ENCODE data around the gene UTP20.
"Not testable (repeated sequence)": the region's sequence is repeated elsewhere in the genome, so short reads cannot be mapped to it uniquely, and the experiment has no call there.

The UTP20 gene

GRCh38 chr12:101327051-101327450 lies 47.1 kb downstream of the UTP20 start:
- DNase-seq (ENCODE audit: low spot score) = no peak

GRCh38 chr12:101327546-101327945 lies 47.6 kb downstream of the UTP20 start:
- no peak for DNase-seq (ENCODE audit: low spot score)

GRCh38 chr12:101328917-101329316 lies 49.0 kb downstream of the UTP20 start:
- no peak for DNase-seq (ENCODE audit: low spot score)

DNA sequence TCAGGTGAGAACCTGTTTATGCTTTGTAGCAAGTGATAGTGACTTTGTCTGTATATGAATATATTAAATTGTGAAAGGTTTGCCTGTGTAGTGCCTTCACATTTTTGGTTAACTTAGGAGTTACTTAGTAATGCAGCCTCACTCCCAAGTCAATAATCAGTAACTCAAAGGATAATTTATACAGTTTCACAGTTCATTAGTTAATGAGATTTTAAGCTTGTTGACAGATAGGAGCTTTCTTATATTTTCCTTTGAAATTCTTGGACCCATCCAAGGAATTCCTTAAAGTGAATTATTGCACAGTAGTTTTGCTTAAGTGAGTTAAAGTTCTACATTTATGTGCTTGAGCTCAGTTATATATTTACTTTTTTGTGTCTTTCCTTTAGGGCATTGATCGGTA lies 50.7 kb downstream of the UTP20 start:
- no peak for DNase-seq (ENCODE audit: low spot score)

DNA sequence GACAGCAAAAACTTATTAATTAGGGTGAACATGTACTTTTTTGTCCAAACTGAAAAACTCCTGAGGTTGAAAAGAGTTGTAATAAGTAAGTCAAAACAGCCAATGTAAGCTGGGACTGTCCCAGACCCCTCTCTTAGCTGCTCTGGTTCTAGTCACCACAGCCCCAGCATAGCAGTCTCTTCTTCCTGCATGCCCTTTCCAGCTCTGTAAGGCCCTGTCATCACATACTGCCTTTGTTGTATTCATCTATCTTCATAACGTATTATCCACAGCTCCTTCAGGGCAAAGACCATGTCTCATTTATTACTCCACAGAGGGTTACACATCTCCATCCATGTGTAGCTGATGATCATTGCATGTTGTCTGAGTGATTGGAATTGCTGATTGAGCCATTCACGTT lies 56.5 kb downstream of the UTP20 start:
- DNase-seq (ENCODE audit: low spot score) = no peak

DNA sequence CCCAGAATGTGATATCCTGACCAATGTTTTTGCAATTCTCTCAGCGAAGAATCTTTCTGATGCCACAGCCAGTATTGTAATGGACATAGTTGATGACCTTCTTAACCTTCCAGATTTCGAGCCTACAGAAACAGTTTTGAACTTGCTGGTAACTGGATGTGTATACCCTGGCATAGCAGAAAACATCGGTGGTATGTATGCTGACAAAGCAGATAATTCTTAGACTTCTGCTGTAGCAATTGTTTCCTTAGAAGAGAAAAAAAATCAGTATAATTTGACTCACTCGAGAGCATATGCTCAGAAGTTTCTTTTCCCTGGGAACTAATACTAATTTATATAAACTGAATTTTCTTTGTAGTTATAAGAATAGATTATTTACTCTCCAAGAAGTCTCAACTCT lies 58.2 kb downstream of the UTP20 start:
- DNase-seq (ENCODE audit: low spot score) = no peak

DNA sequence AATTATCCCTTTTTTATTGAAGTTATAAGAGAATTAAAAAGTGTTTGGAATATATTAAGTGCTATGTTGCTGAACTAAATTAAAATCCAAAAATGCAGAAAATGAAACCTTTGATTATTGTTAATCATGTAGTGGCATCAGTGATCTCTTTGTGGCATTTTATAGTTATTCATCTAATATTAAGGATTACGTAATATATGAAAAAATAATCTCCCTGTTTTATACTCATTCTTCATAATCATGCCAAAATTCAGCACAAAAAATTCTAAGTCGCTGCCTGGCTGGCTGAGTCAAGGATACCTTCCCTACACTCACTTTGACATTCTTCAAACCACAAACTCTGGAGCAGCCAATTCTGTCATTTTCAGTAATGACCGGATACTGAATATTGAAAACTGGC lies 64.0 kb downstream of the UTP20 start:
- no peak for DNase-seq (ENCODE audit: low spot score)

DNA sequence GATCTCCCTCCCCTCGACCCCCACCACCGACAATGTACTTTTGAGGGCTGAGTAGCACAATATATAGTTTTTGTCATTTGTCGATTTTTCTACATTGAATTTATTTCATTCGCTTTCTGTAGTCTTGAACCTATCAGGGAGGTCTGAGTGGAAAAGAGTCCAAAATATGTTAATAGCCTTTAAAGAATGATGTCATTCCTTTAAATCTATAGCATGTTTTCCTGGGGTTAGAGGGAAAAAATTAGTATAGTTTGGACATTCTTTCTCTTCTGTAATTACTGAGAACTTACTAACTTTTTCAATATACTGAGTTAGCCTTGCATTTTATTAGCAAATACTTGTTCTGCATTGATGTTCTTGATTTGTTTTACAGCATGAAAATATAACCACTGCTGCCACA lies 71.8 kb downstream of the UTP20 start:
- DNase-seq (ENCODE audit: low spot score) = no peak

GRCh38 chr12:101356794-101357193 lies 76.9 kb downstream of the UTP20 start:
- no peak for DNase-seq (ENCODE audit: low spot score)

DNA sequence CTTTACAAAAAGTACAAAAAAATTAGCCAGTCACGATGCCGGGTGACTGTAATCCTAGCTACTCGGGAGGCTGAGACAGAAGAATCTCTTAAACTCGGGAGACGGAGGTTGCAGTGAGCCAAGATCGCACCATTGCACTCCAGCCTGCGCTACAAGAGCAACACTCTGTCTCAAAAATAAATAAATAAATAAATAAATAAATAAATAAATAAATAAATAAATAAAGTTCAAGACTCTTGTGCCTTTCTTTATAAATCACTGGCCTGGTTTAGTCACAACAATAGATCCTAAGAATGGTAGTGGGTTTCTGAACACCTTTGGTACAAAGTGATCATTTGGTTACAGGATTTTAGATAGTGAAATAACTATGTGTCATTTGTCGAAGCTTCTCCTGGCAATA lies 81.5 kb downstream of the UTP20 start:
- DNase-seq (ENCODE audit: low spot score) = no peak

GRCh38 chr12:101368016-101368415 lies 88.1 kb downstream of the UTP20 start:
- DNase-seq (ENCODE audit: low spot score) = no peak

DNA sequence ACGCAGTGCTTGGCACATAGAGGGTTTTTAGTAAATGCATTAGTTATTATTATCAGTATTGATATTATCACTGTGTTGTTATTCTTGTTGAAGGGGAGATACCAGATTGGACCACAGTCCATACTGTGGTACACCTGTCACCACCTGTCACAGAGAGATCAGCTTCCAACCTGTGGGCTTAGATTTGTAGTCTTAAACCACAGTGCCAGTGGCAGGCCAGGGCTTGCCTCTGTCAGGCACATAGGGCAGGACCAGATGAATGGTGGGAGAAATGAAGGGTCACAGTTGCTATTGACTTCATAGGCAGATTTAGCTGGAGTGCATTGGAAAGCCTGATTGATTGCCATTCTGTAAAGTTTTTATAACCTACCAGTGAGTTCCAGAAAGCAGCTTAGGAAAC lies 92.5 kb downstream of the UTP20 start:
- no peak for DNase-seq (ENCODE audit: low spot score)

DNA sequence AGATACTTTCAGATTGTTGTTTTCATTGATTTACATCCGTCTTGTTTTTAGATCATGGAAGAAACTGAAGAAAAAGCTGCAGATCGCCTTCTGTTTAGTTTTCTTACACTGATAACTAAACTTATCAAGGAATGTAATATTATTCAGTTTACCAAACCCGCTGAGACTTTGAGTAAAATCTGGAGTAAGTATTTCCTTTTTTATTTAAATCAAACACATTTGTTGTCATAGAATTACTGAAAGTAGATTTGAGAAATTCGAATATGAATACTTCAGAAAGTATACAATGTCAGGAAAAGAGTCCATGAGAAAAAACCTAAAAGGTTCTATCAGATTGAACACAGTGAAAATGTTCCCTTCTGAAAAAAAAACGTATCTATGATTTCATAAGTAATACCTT lies 95.7 kb downstream of the UTP20 start:
- no peak for DNase-seq (ENCODE audit: low spot score)

GRCh38 chr12:101379149-101379548 lies 99.2 kb downstream of the UTP20 start:
- DNase-seq (ENCODE audit: low spot score) = no peak

GRCh38 chr12:101391181-101391580 lies 111.3 kb downstream of the UTP20 start:
- not testable (repeated sequence) for DNase-seq (ENCODE audit: low spot score)

- peak; percentile 34 for DNase-seq (ENCODE audit: low spot score)
Observed at GRCh38 chr12:101407049-101407435, 127.1 kb downstream of the UTP20 start.

- DNase-seq (ENCODE audit: low spot score) = peak; percentile 76
Observed at GRCh38 chr12:101407436-101408345, 127.8 kb downstream of the UTP20 start, which contains the start of gene ARL1. TSS of gene ARL1 (minus strand) at chr12:101407772. CDS start at chr12:101407645, 127 bp downstream.

- DNase-seq (ENCODE audit: low spot score) = not testable (repeated sequence)
Observed at GRCh38 chr12:101410169-101410568, 130.3 kb downstream of the UTP20 start.

GRCh38 chr12:101414533-101415119 lies 134.7 kb downstream of the UTP20 start:
- peak; percentile 19 for DNase-seq (ENCODE audit: low spot score)

DNA sequence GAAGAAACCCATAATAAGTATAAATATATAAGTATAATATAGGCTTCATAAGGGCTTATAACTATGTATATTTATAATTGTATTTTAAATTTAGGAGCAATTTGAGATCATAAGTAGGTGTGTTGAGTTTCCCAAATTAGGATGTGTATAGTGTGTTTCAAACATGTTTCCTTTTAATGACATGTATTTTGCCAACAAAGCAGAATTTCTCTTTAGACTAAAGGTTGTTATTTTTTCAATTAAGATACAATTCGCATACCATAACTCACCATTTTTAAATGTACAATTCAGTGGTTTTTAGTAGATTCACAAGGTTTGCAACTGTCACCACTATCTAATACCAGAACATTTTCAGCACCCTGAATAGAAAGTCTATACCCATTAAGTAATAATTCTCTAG lies 135.3 kb downstream of the UTP20 start:
- DNase-seq (ENCODE audit: low spot score) = no peak

DNA sequence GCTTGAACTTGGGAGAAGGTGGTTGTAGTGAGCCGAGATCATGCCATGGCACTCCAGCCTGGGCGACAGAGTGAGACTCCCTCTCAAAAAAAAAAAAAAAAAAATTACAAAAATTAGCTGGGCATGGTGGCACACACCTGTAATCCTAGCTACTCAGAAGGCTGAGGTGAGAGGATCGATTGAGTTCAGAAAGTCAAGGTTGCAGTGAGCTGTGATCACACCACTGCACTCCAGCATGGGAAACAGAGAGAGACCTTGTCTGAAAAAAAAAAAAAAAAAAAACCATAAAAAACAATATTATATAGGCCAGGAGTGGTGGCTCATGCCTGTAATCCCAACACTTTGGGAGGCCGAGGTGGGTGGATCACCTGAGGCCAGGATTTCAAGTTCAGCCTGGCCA lies 142.2 kb downstream of the UTP20 start:
- not testable (repeated sequence) for DNase-seq (ENCODE audit: low spot score)

GRCh38 chr12:101424620-101425019 lies 144.7 kb downstream of the UTP20 start:
- DNase-seq (ENCODE audit: low spot score) = no peak

DNA sequence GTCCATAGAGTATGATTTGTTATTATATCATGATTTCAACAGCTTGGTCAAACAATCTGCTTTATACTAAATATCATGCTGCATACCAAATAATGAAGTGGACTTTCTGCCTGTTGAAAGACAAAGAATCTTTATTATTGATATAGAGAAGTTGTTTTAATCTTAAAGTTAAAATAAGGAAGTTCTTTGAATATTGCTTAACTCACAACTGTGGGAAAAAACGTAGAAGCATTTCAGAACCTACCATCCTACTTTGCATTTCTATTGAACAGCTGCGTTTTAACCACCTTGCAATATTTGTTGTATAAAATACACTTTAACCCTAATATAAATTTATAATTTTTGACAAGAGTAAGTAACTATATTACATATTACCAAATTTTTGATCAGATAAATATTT lies 150.6 kb downstream of the UTP20 start:
- no peak for DNase-seq (ENCODE audit: low spot score)

GRCh38 chr12:101436136-101436535 lies 156.2 kb downstream of the UTP20 start:
- no peak for DNase-seq (ENCODE audit: low spot score)

Measured in germinal center (tissue), 1 donor.